EH (cell line): ENCODE measurements around the gene SEC14L2.
"Not testable (repeated sequence)": the region's sequence is repeated elsewhere in the genome, so short reads cannot be mapped to it uniquely, and the experiment has no call there.

Source experiments
- DNase-seq: peaks from one replicate; pipeline ENCODE4 v3.0.0-alpha.2; 2015; ENCODE audit warnings: low read depth

Gene SEC14L2

GRCh38 chr22:30426388-30427353, 29.9 kb downstream of the SEC14L2 start:
- peak; percentile 77 for DNase-seq

GRCh38 chr22:30427871-30428270, 31.1 kb downstream of the SEC14L2 start:
- DNase-seq = no peak

- DNase-seq = no peak
Observed at GRCh38 chr22:30429887-30430286, 33.1 kb downstream of the SEC14L2 start.

- no peak for DNase-seq
Observed at GRCh38 chr22:30430933-30431332, 34.1 kb downstream of the SEC14L2 start.

- no peak for DNase-seq
Observed at GRCh38 chr22:30432096-30432495, 35.3 kb downstream of the SEC14L2 start.

- no peak for DNase-seq
Observed at GRCh38 chr22:30432520-30432919, 35.7 kb downstream of the SEC14L2 start.

GRCh38 chr22:30433227-30433626, 36.4 kb downstream of the SEC14L2 start:
- no peak for DNase-seq

GRCh38 chr22:30433773-30434172, 37.0 kb downstream of the SEC14L2 start:
- DNase-seq = no peak

- no peak for DNase-seq
Observed at GRCh38 chr22:30434843-30435242, 38.0 kb downstream of the SEC14L2 start.

GRCh38 chr22:30435674-30436126, 38.9 kb downstream of the SEC14L2 start:
- no peak for DNase-seq

GRCh38 chr22:30436196-30436595, 39.4 kb downstream of the SEC14L2 start:
- no peak for DNase-seq

- DNase-seq = no peak
Observed at GRCh38 chr22:30438559-30438958, 41.7 kb downstream of the SEC14L2 start.

GRCh38 chr22:30439226-30439625, 42.4 kb downstream of the SEC14L2 start:
- DNase-seq = no peak

- DNase-seq = no peak
Observed at GRCh38 chr22:30439836-30440235, 43.0 kb downstream of the SEC14L2 start.

GRCh38 chr22:30441088-30441487, 44.3 kb downstream of the SEC14L2 start:
- no peak for DNase-seq

GRCh38 chr22:30444632-30445437, 48.0 kb downstream of the SEC14L2 start:
- peak; percentile 51 for DNase-seq

- DNase-seq = peak; percentile 15
Observed at GRCh38 chr22:30445438-30446145, 48.8 kb downstream of the SEC14L2 start.

GRCh38 chr22:30447656-30448055, 50.8 kb downstream of the SEC14L2 start:
- DNase-seq = no peak

GRCh38 chr22:30451488-30451887, 54.7 kb downstream of the SEC14L2 start:
- not testable (repeated sequence) for DNase-seq

- no peak for DNase-seq
Observed at GRCh38 chr22:30452861-30453260, 56.0 kb downstream of the SEC14L2 start.

GRCh38 chr22:30453731-30454510, 57.1 kb downstream of the SEC14L2 start:
- peak; percentile 21 for DNase-seq
